Transverse colon (tissue), 4 donors: ENCODE data around the gene ZNF385B. TPM values are rescaled to one million over a fixed set of nuclear protein-coding genes. Genes with fewer than 3 reads are reported as not detected.

ENCODE experiments used
- DNase-seq: peaks from one replicate; pipeline ENCODE4 v3.0.0-alpha.2; 2019
- H3K27ac ChIP-seq, 4 donors: fragments of 200-600 bp; sonication (generic); 2 replicates each; pipeline ENCODE4 v1.5.1; 2016 to 2018; ENCODE audit warnings: inconsistent platforms in 4 of 4
- H3K27me3 ChIP-seq: fragments of 200-600 bp; sonication (generic); 2 replicates; pipeline ENCODE4 v1.5.1; 2017; ENCODE audit warnings: inconsistent platforms
- H3K36me3 ChIP-seq, 4 donors: fragments of 200-600 bp; sonication (generic); 2 replicates each; pipeline ENCODE4 v1.5.1; 2017 to 2019; ENCODE audit warnings: inconsistent platforms in 4 of 4
- H3K4me1 ChIP-seq, 4 donors: fragments of 200-600 bp; sonication (generic); 2 replicates each; pipeline ENCODE4 v1.5.1; 2017 to 2020; ENCODE audit warnings: inconsistent platforms in 4 of 4
- H3K4me3 ChIP-seq, 4 donors: fragments of 200-600 bp; sonication (generic); 1 replicate in 1 of 4; 2 replicates in 3 of 4; pipeline versions ENCODE4 v1.5.1 to v1.6.1; 2017 to 2019; ENCODE audit warnings: inconsistent platforms in 4 of 4
- H3K9me3 ChIP-seq, 2 donors: fragments of 200-600 bp; sonication (generic); 2 replicates each; pipeline ENCODE4 v1.5.1; 2017 to 2019; ENCODE audit warnings: inconsistent platforms in 2 of 2
- EP300 ChIP-seq: sonication (generic); formaldehyde crosslinking; IDR thresholded peaks from one replicate; pipeline ENCODE4 v1.6.1; 2017; ENCODE audit warnings: antibody characterized with exemption, low read depth
- POLR2A ChIP-seq: fragments of 450-650 bp; IDR thresholded peaks from one replicate; pipeline ENCODE4 v1.6.1; 2016; ENCODE audit warnings: antibody characterized with exemption, mild to moderate bottlenecking, moderate library complexity
- POLR2AphosphoS5 ChIP-seq, 3 donors: sonication (generic); formaldehyde crosslinking; IDR thresholded peaks; one replicate each; pipeline ENCODE4 v1.6.1; 2016; ENCODE audit warnings: antibody characterized with exemption in 3 of 3
- WGBS, 2 donors: methylation state at CpG; one replicate each; pipeline ENCODE4 v1.1.5; 2018; ENCODE audit warnings: low coverage in 1 of 2; 5-methylcytosine and 5-hydroxymethylcytosine counted together
- in situ Hi-C, 4 donors: fragments of 200-750 bp; cut with MboI; loops; one replicate each; pipeline versions ENCODE4 v1.15.0 to v1.15.1; 2017; ENCODE audit warnings: low sequenced_read_pairs in 3 of 4, low pct_ligation_motif_present in 1 of 4, low pct_unique_long_range_greater_than_20kb in 1 of 4
- intact Hi-C: fragments of 100-400 bp; cut with DNase I; formaldehyde crosslinking; loops from one replicate; pipeline ENCODE4 v1.15.1; 2023; ENCODE audit warnings: low total_unique reads
- total RNA-seq, 4 donors: library from RNA; depleted of rRNA; stranded (reverse); fragments of >200 nt; gene quantifications; one replicate each; pipeline ENCODE4 v1.1.0, GENCODE V29; 2016
- TF ChIP-seq, protein P1 (sequence below), 5 experiments: fragments of 200-600 bp in 3 of 5; fragments of 450-650 bp in 2 of 5; sonication (generic) in 3 of 5; IDR thresholded peaks; 1 replicate in 2 of 5; 2 replicates in 3 of 5; pipeline ENCODE4 v1.5.1; 2016 to 2017; ENCODE audit warnings: antibody characterized with exemption in 5 of 5, inconsistent platforms in 3 of 5, mild to moderate bottlenecking in 2 of 5, moderate library complexity in 1 of 5

The ZNF385B gene
- total RNA-seq, 4 donors from 2014 or later: 1.2 to 6.0 (median 2.4) TPM

DNA sequence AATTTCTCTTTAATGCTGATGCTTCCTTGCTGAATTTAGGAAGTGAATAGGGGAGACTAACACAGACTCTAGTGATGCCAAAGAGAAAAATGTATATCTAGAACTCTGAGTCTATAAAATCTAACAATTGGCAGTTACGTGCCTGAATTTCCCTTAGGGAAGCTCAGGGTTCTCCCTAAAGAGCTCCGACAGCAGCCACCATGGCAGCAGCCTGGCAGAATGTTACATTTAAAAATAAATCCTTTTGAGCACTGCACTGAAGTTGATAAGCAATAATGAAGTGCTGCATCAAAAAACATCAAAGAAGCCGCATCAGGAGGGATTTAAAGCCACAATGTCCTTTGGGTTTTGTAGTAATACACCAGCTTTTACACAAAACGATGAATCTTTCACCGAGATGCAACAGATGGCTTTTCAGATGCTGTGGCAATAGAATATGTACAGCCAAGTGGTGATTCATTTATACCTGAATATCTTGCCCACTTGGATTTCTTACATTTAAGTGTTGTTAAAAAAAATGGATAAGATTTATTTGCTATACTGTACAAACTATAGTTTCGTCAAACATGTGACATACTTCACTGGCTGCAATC lies 305.6 kb downstream of the ZNF385B start:
- Histone ChIP-seq H3K27me3 (no peaks in the 10 kb centered on the region), H3K27ac (no peak overlapping the region), H3K4me3 (no peak overlapping the region), H3K36me3 (no peaks in the 10 kb centered on the region), H3K9me3 (no peaks in the 10 kb centered on the region), H3K4me1 (peaks cover 0 to 10% (median 0%) of the 10 kb centered on the region in 4 donors)
- intact Hi-C loops (no loop called here), in situ Hi-C loops (no loop called here)
- no peak for TF ChIP-seq POLR2AphosphoS5 (IDR thresholded peaks at IDR 0.05)
- 75 to 83% methylated on average over 4 to 6 of the region's 6 CpGs for WGBS, 2 donors
- no peak for DNase-seq

GRCh38 chr2:179554639-179555386 lies 306.6 kb downstream of the ZNF385B start:
- no peaks in the 10 kb centered on the region for H3K9me3 ChIP-seq
- DNase-seq: no peak
- in situ Hi-C loops: no loop called here
- no peaks in the 10 kb centered on the region for H3K36me3 ChIP-seq
- H3K4me3 ChIP-seq: no peak overlapping the region
- peaks cover 0 to 10% (median 0%) of the 10 kb centered on the region in 4 donors for H3K4me1 ChIP-seq
- 82 to 88% methylated on average over 4 of the region's 4 CpGs for WGBS, 2 donors
- TF ChIP-seq, protein P1, sequence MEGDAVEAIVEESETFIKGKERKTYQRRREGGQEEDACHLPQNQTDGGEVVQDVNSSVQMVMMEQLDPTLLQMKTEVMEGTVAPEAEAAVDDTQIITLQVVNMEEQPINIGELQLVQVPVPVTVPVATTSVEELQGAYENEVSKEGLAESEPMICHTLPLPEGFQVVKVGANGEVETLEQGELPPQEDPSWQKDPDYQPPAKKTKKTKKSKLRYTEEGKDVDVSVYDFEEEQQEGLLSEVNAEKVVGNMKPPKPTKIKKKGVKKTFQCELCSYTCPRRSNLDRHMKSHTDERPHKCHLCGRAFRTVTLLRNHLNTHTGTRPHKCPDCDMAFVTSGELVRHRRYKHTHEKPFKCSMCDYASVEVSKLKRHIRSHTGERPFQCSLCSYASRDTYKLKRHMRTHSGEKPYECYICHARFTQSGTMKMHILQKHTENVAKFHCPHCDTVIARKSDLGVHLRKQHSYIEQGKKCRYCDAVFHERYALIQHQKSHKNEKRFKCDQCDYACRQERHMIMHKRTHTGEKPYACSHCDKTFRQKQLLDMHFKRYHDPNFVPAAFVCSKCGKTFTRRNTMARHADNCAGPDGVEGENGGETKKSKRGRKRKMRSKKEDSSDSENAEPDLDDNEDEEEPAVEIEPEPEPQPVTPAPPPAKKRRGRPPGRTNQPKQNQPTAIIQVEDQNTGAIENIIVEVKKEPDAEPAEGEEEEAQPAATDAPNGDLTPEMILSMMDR (IDR thresholded peaks at IDR 0.05): no peak
- no peak for TF ChIP-seq POLR2A
- no peak for TF ChIP-seq EP300
- no peak for TF ChIP-seq POLR2AphosphoS5 (IDR thresholded peaks at IDR 0.05)
- H3K27me3 ChIP-seq: no peaks in the 10 kb centered on the region
- H3K27ac ChIP-seq: no peak overlapping the region
- intact Hi-C loops: no loop called here

DNA sequence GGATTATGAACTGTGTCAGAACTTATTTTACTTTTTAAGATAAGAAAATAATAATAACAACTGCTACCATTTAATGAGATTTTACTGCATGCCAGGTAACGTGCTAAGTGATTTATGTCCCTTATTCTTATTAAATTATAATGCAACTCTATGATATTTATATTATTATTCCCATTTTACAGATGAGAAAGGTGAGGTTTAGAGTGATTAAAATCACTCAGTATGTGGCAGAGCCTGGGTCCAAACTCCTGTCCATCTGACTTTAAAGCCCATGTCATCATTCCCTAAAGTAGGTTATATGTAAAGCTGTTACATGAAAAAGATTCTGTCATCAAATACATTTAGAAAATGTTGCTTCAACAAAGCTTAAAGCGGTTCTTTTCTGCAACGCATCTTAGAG lies 308.0 kb downstream of the ZNF385B start:
- H3K27me3 ChIP-seq: no peaks in the 10 kb centered on the region
- H3K9me3 ChIP-seq: no peaks in the 10 kb centered on the region
- no peak overlapping the region for H3K27ac ChIP-seq
- intact Hi-C loops (no loop called here), in situ Hi-C loops (no loop called here)
- peaks cover 0 to 6% (median 0%) of the 10 kb centered on the region in 4 donors for H3K4me1 ChIP-seq
- TF ChIP-seq, protein P1 (IDR thresholded peaks at IDR 0.05): no peak
- no peak for TF ChIP-seq POLR2A
- TF ChIP-seq POLR2AphosphoS5 (IDR thresholded peaks at IDR 0.05): no peak
- no peak for TF ChIP-seq EP300
- H3K4me3 ChIP-seq: no peak overlapping the region
- H3K36me3 ChIP-seq: no peaks in the 10 kb centered on the region
- 86 to 88% methylated on average over 3 of the region's 3 CpGs for WGBS, 2 donors
- no peak for DNase-seq

- intact Hi-C loops (no loop called here), in situ Hi-C loops (no loop called here)
- 72% methylated on average over 1 of the region's 1 CpG; no CpG with 5 or more reads in 1 of the 2 donors for WGBS, 2 donors
- H3K4me3 ChIP-seq: no peak overlapping the region
- H3K9me3 ChIP-seq: no peaks in the 10 kb centered on the region
- no peak for DNase-seq
- H3K4me1 ChIP-seq: no peaks in the 10 kb centered on the region
- no peak for TF ChIP-seq POLR2AphosphoS5 (IDR thresholded peaks at IDR 0.05)
- no peak for TF ChIP-seq EP300
- TF ChIP-seq, protein P1 (IDR thresholded peaks at IDR 0.05): no peak
- TF ChIP-seq POLR2A: no peak
- no peaks in the 10 kb centered on the region for H3K27me3 ChIP-seq
- no peaks in the 10 kb centered on the region for H3K36me3 ChIP-seq
- H3K27ac ChIP-seq: no peak overlapping the region
These were observed 309.8 kb downstream of the ZNF385B start for GRCh38 chr2:179551539-179552045.
